ENCODE data around the gene OR9A2. TPM values are rescaled to one million over a fixed set of nuclear protein-coding genes. Genes with fewer than 3 reads are reported as not detected.
"Not testable (repeated sequence)": the region's sequence is repeated elsewhere in the genome, so short reads cannot be mapped to it uniquely, and the experiment has no call there.

Gene OR9A2
- polyA plus RNA-seq, 1 donor = not detected

DNA sequence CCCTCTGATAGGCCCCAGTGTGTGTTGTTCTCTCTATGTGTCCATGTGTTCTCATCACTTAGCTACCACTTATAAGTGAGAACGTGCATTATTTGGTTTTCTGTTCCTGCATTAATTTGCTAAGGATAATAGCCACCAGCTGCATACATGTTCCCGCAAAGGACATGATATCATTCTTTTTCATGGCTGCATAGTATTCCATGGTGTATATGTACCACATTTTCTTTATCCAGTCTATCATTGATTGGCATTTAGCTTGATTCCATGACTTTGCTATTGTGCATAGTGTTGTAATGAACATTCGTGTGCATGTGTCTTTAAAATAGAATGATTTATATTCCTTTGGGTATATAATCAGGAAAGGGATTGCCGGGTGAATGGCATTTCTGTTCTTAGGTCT is 48.5 kb downstream of the OR9A2 start:
- not testable (repeated sequence) for DNase-seq; H3K4me1 ChIP-seq (ENCODE audit: control insufficient read depth, insufficient read depth, low read length); H3K9me3 ChIP-seq (ENCODE audit: control insufficient read depth, low read depth, low read length); H3K36me3 ChIP-seq (ENCODE audit: control insufficient read depth, insufficient read depth, low read length); H3K27ac ChIP-seq (ENCODE audit: low read length); H3K27me3 ChIP-seq (ENCODE audit: control insufficient read depth, insufficient read depth, low read length); H3K4me3 ChIP-seq (ENCODE audit: low read length)
- WGBS (ENCODE audit: insufficient coverage, low lambda C conversion rate) = 92% methylated on average over 4 of the region's 4 CpGs

Other genes starting within 250 kb of the OR9A2 start
- 6.8 TPM for gene EPHB6, start 172.1 kb downstream of the OR9A2 start, polyA plus RNA-seq
- gene TRPV6, start 141.4 kb downstream of the OR9A2 start, polyA plus RNA-seq = 2.2 TPM
- 0.73 TPM for gene TRPV5, start 93.4 kb downstream of the OR9A2 start, polyA plus RNA-seq
- gene LLCFC1, start 87.6 kb downstream of the OR9A2 start, polyA plus RNA-seq = 6.6 TPM
- 181 TPM for gene KEL, start 64.8 kb downstream of the OR9A2 start, polyA plus RNA-seq
- gene OR6V1, start 25.2 kb upstream of the OR9A2 start, polyA plus RNA-seq = not detected
- not detected for gene PIP, start 104.9 kb upstream of the OR9A2 start, polyA plus RNA-seq
- gene TAS2R39, start 156.3 kb upstream of the OR9A2 start, polyA plus RNA-seq = not detected
- not detected for gene TAS2R40, start 194.9 kb upstream of the OR9A2 start, polyA plus RNA-seq
- gene GSTK1, start 236.3 kb upstream of the OR9A2 start, polyA plus RNA-seq = 325 TPM